GM18870 (cell line): ENCODE data around the gene PHETA1.
A peak's percentile ranks its signal among the peaks of the same experiment; 100 is the strongest.

Source experiments
- ATAC-seq: cut with Tn5 transposase; IDR thresholded peaks from one replicate; pipeline ENCODE4 v1.9.1; 2021; ENCODE audit warnings: moderate library complexity; ENCODE audit not compliant: unreplicated experiment

The PHETA1 gene

GRCh38 chr12:111368788-111369495 is at the start of gene PHETA1:
Gene PHETA1, minus strand, starts transcription at chr12:111369095. Its CDS starts 5,668 bp downstream, at chr12:111363427.
- ATAC-seq = peak; percentile 58

- no peak for ATAC-seq
Measured at GRCh38 chr12:111418594-111418880, 49.6 kb upstream of the PHETA1 start.

DNA sequence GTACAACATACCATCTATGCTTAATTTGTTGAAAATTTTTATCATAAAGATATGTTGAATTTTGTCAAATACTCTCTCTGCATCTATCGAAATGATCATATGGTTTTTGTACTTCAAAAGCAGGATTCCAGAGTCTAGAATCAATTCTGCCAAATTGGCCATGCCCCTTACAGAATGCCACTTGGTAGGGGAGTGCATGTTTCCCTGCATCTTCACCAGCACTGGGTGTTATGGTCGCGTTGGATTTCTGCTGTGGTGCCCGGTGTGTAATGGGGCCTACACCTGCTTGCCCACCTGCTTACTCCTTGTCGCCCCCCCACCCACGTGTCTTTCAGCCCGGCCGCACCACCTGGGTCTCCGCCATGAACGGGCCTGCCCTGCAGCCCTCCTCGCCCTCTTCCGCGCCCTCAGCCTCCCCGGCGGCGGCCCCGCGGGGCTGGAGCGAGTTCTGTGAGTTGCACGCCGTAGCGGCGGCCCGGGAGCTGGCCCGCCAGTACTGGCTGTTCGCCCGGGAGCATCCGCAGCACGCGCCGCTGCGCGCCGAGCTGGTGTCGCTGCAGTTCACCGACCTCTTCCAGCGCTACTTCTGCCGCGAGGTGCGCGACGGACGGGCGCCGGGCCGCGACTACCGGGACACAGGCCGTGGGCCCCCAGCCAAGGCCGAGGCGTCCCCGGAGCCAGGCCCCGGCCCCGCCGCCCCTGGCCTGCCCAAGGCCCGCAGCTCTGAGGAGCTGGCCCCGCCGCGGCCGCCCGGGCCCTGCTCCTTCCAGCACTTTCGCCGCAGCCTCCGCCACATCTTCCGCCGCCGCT is 49.1 kb upstream of the PHETA1 start:
- ATAC-seq = no peak

- no peak for ATAC-seq
Measured at GRCh38 chr12:111417290-111417689, 48.4 kb upstream of the PHETA1 start.

DNA sequence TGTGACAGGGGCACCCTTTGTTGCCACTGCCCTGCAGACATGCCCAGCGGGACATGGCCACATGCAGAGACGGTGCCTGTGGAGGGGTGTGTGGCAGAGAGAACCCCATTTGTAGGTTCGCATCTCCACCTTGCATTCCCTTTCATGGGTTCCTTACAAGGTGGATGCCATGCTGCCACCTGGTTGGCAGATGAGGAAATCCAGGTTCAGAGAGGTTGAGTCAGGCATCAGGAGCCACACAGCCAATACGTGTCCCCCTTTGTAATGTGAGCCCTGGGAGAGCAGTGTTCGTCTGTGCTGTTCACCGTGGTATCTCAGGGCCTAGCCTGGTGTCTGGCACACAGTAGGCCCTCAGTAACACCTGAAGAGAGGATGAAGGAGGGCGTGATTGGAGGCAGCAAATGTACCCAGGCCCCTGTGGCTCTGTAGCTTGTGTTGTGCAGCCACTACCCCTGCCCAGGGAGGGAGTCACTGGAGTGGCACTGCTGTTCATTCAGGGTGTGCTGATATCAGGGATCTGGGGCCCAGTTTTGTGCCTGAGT is 45.9 kb upstream of the PHETA1 start:
- no peak for ATAC-seq

GRCh38 chr12:111413442-111414086 is 44.7 kb upstream of the PHETA1 start:
- no peak for ATAC-seq

GRCh38 chr12:111412830-111413441 is 44.0 kb upstream of the PHETA1 start:
- no peak for ATAC-seq

DNA sequence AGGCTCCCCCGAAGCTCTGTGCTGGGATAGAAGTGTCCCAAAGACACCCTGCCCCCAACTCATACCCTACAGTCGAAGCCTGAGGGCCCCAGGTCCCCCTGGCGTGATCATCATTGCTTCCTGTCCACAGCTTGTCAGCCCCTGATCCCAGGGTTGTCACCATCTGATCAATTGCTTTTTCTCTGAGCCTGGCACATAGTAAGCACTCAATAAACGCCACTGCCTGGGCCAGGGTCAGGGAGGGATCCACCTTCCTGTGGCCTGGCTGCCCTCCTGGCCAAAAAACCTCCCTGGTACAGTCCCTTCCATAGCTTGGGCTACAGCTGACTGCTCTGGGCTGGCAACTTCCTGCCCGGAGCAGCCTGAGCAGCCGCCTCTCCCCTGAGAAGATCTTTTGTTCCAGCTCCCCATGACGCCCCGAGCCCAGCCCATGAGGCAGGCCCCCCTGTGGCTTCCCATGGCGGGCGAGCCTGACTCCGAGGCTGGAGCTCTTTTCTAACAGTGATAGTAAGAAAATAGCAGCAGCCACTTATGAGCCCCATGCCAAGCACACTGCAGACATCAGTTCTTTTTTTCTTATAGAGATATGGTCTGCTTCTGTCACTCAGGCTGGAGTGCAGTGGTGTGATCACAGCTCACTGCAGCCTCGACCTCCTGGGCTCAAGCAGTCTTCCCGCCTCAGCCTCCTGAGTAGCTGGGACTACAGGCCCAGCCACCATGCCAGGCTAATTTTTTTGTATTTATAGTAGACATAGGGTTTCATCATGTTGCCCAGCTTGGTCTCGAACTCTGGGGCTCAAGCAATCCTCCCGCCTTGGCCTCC is 43.3 kb upstream of the PHETA1 start:
- ATAC-seq = no peak

DNA sequence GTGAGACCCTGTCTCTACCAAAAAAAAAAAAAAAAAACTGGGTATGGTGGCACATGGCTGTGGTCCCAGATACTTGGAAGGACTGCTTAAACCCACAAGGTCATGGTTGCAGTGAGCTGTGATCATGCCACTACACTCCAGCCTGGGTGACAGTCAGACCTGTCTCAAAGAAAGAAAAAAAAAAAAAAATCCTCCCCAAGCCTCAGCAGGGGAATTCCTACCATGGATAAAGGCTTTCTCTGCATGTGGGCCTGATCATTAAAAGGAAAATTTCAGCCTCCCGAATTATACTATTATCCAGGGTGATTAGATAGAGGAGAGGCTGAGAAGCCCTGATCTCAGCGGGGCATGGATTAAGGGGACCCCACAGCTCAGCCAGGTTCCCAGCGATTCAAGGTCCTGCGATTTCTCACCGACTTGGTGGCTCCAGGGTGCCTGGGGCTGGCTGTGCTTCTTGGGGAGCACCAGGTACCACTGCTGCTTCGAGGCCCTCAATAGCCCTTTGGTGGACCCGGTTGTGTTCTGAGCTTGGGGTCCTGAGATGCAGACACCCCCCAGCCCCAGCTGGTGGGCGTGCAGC is 42.4 kb upstream of the PHETA1 start:
- ATAC-seq = no peak

DNA sequence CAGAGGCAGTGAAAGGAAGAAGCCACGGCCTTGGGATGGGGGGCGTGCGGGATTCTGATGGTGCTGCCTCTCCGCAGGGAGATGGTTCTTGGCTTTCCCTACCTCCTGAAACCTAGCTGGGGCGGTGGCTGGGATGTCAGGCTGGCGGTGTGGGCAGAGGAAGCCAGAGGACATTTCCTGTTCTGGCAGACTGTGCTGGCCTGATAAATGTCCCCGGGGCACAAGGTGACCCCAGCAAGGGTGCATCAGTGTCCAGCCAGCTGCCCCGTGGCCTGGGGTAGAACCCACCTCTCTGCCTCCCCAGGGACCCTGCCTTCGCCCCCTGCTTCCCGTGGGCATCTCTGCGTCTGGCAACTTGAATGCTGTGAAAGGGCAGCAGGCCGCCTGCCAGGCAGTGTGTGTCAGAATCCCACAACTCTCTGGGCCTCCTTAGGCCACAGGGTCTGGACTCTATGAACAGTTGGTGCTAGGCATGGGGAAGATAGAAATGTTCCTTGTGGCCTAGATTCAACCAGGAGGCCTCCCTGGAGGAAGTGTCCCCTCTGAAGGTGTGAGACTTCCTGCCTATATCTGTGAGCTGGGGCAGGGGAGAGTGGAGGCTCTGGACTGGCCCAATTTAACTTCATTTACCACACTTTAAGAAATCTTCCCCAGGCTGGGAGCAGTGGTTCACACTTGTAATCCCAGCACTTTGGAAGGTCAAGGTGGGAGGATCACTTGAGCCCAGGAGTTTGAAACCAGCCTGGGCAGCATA is 41.7 kb upstream of the PHETA1 start:
- ATAC-seq = no peak

GRCh38 chr12:111409780-111410430 is 41.0 kb upstream of the PHETA1 start:
- ATAC-seq = no peak

- no peak for ATAC-seq
Measured at GRCh38 chr12:111409403-111409779, 40.5 kb upstream of the PHETA1 start.

- ATAC-seq = no peak
Measured at GRCh38 chr12:111408686-111409402, 39.9 kb upstream of the PHETA1 start.

DNA sequence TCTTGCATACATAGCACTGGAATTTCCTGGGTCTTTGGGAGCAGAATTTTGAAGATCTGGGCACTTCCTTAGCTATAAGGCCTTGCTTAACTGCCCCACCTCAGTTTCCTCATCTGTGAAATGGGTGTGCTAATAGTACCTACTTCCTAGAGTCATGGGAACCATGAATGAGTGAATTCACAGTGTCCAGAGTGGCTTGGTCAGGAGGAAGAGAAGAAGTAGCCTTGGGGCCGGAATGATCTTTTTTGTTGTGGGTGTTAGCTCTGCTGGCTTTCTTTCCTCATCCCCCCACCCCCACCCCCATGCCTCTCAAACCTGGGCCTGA is 39.2 kb upstream of the PHETA1 start:
- no peak for ATAC-seq

DNA sequence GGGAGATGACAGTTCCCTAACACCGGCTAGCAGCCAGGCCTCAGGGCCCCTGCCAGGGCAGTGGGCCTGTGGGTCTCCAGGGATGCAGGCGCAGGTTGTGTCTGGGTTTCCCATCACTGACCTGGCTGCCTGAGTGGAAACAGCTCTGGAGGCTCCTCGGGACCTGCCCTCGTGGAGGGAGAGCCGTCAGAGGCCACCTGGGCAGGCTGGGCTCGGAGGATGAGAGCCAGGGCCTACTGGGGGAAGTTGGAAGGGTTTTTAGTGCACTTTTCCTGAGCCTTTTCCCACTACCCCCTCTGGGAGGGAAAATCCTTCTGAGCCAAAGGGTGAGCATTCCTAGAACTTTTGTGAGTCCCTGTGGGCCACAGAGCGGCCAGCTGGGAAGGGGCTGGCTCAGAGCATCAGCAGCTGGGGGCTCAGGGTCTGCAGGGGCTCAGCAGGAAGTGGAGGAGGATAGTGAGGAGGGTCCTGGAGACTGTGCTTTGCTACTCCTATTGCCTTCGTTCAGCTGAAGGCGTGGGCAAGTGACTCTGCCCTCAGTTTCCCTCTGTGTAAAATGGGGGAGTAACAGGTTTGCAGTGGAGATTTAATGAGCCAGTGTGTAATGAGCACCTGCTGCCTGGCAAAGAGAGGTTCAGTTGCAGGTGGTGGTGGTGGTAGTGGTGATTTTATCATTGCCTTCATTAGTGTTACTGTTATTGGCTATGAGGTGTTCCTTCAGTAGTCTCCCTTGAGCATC is 38.7 kb upstream of the PHETA1 start:
- ATAC-seq = no peak

- no peak for ATAC-seq
Measured at GRCh38 chr12:111406474-111407376, 37.8 kb upstream of the PHETA1 start.
